HCT116 (cell line): ENCODE data around the gene PDE7B. TPM values are rescaled to one million over a fixed set of nuclear protein-coding genes. Genes with fewer than 3 reads are reported as not detected.

Experiments used
- ATAC-seq: fragments of 200-7000 bp; cut with Tn5 transposase; 2 replicates; pipeline ENCODE4 v1.9.1; 2020; ENCODE audit warnings: mild to moderate bottlenecking, moderate library complexity
- BruUV-seq: library from RNA; stranded (reverse); fragments of 400-500 nt; replicated peaks from 2 replicates; lab custom pipeline; 2021; lab: Mats Ljungman, UMichigan
- CTCF ChIA-PET: fragments of 300-600 bp; sonication (Branson Sonifier 250); formaldehyde crosslinking; loops from one replicate; lab custom pipeline; 2021; ENCODE audit warnings: antibody characterized with exemption; lab: Charles Lee
- POLR2A ChIA-PET: fragments of 300-600, 350-600 bp; sonication (Branson Sonifier 250); formaldehyde crosslinking; loops from one replicate; lab custom pipeline; 2021; ENCODE audit warnings: antibody characterized with exemption; lab: Charles Lee
- RAD21 ChIA-PET, 2 experiments: fragments of 300-600 bp; sonication (Branson Sonifier 250); formaldehyde crosslinking; loops; one replicate each; lab custom pipeline; 2023; ENCODE audit warnings: low total read pairs in 2 of 2; ENCODE audit not compliant: uncharacterized antibody in 2 of 2, unreplicated experiment in 2 of 2, low non-redundant PET in 1 of 2; lab: Charles Lee
- DNase-seq: peaks from one replicate; pipeline ENCODE4 v3.0.0-alpha.2; 2010; ENCODE audit warnings: low read depth, low spot score
- H2AFZ ChIP-seq: fragments of 200-600 bp; shearing (Covaris generic), sonication (generic); 2 replicates; pipeline ENCODE4 v1.6.1; 2017; ENCODE audit warnings: low read depth, mixed run types, mixed read lengths, antibody characterized with exemption, low read length; ENCODE audit not compliant: poor library complexity, severe bottlenecking
- H3K27ac ChIP-seq: 2 replicates; pipeline ENCODE4 v1.5.1; 2012; ENCODE audit warnings: low read depth, low read length
- H3K27me3 ChIP-seq: fragments of 200-600 bp; sonication (generic); 2 replicates; pipeline ENCODE4 v1.6.1; 2016; ENCODE audit warnings: mixed run types, low read length, mixed read lengths; ENCODE audit not compliant: insufficient read depth
- H3K36me3 ChIP-seq, 2 experiments: fragments of 200-500 bp in 1 of 2; fragments of 200-600 bp in 1 of 2; sonication (Bioruptor generic) in 1 of 2; sonication (generic) in 1 of 2; 2 replicates each; pipeline versions ENCODE4 v1.5.1 to v1.6.1; 2014 to 2016; ENCODE audit warnings: low read length in 2 of 2, inconsistent platforms in 1 of 2, mixed read lengths in 1 of 2, mixed run types in 1 of 2; ENCODE audit not compliant: insufficient read depth in 2 of 2, control insufficient read depth in 1 of 2
- H3K4me1 ChIP-seq, 2 experiments: fragments of 200-600 bp in 1 of 2; sonication (generic) in 1 of 2; 2 replicates each; pipeline versions ENCODE4 v1.5.1 to v1.6.1; 2012 to 2017; ENCODE audit warnings: low read length in 2 of 2, inconsistent platforms in 1 of 2, mild to moderate bottlenecking in 1 of 2, mixed read lengths in 1 of 2, mixed run types in 1 of 2, moderate library complexity in 1 of 2; ENCODE audit not compliant: insufficient read depth in 2 of 2, control insufficient read depth in 1 of 2
- H3K4me2 ChIP-seq: fragments of 200-600 bp; sonication (generic); 2 replicates; pipeline ENCODE4 v1.6.1; 2017; ENCODE audit warnings: mixed run types, low read length, mixed read lengths
- H3K4me3 ChIP-seq, 2 experiments: fragments of 200-600 bp in 1 of 2; sonication (generic) in 1 of 2; replicated peaks in 1 of 2; 2 replicates each; pipeline ENCODE4 v1.5.1; 2011 to 2016; ENCODE audit warnings: low read length in 2 of 2, control low read depth in 1 of 2, low read depth in 1 of 2, mild to moderate bottlenecking in 1 of 2, mixed read lengths in 1 of 2, mixed run types in 1 of 2
- H3K79me2 ChIP-seq: fragments of 200-600 bp; sonication (generic); 2 replicates; pipeline ENCODE4 v1.6.1; 2017; ENCODE audit warnings: mild to moderate bottlenecking, mixed run types, low read length, moderate library complexity, mixed read lengths; ENCODE audit not compliant: insufficient read depth
- H3K9ac ChIP-seq: fragments of 200-600 bp; sonication (generic); 2 replicates; pipeline ENCODE4 v1.6.1; 2016; ENCODE audit warnings: low read length, mixed read lengths
- H3K9me2 ChIP-seq: fragments of 200-600 bp; sonication (generic), shearing (Covaris generic); 2 replicates; pipeline ENCODE4 v1.6.1; 2017; ENCODE audit warnings: mixed run types, mild to moderate bottlenecking, moderate library complexity; ENCODE audit not compliant: insufficient read depth
- H3K9me3 ChIP-seq, 2 experiments: fragments of 200-500 bp in 1 of 2; fragments of 200-600 bp in 1 of 2; sonication (Bioruptor generic) in 1 of 2; sonication (generic) in 1 of 2; 2 replicates each; pipeline ENCODE4 v1.6.1; 2014 to 2017; ENCODE audit warnings: low read length in 2 of 2, mixed read lengths in 2 of 2, inconsistent platforms in 1 of 2, low read depth in 1 of 2, mild to moderate bottlenecking in 1 of 2, mixed run types in 1 of 2, moderate library complexity in 1 of 2; ENCODE audit not compliant: control insufficient read depth in 1 of 2, insufficient read depth in 1 of 2
- H4K20me1 ChIP-seq: fragments of 200-600 bp; sonication (generic), shearing (Covaris generic); 2 replicates; pipeline ENCODE4 v1.6.1; 2017; ENCODE audit warnings: mixed run types, mild to moderate bottlenecking, moderate library complexity; ENCODE audit not compliant: insufficient read depth
- EGR1 ChIP-seq: IDR thresholded peaks from 2 replicates; pipeline ENCODE4 v1.6.1; 2012; ENCODE audit warnings: low read depth
- RAD21 ChIP-seq: IDR thresholded peaks from 2 replicates; pipeline ENCODE4 v1.6.1; 2012; ENCODE audit warnings: low read depth, mild to moderate bottlenecking
- ZFX ChIP-seq: fragments of 450-650 bp; IDR thresholded peaks from 2 replicates; pipeline ENCODE4 v1.6.1; 2017
- intact Hi-C: fragments of 100-400 bp; cut with micrococcal nuclease; formaldehyde crosslinking; loops from 2 replicates; pipeline ENCODE4 v1.10.0; 2022
- total RNA-seq: library from RNA; stranded (reverse); gene quantifications from one replicate; pipeline ENCODE4 v1.2.1, GENCODE V29; 2021; ENCODE audit not compliant: unreplicated experiment
- TF ChIP-seq, protein P1 (sequence below), 3 experiments: fragments of 200-600 bp in 1 of 3; sonication (generic) in 1 of 3; IDR thresholded peaks in 2 of 3; conservative IDR thresholded peaks in 1 of 3; 2 replicates each; pipeline ENCODE4 v1.5.1; 2012 to 2017; ENCODE audit warnings: low read depth in 2 of 3, low read length in 2 of 3, antibody characterized with exemption in 1 of 3, borderline replicate concordance in 1 of 3, control low read depth in 1 of 3, mild to moderate bottlenecking in 1 of 3, mixed read lengths in 1 of 3, mixed run types in 1 of 3, moderate library complexity in 1 of 3; ENCODE audit not compliant: insufficient read depth in 1 of 3
- TF ChIP-seq, protein P2 (sequence below): IDR thresholded peaks from 2 replicates; pipeline ENCODE4 v1.6.1; 2012; ENCODE audit warnings: low read depth
- TF ChIP-seq, protein P3 (sequence below): IDR thresholded peaks from 2 replicates; pipeline ENCODE4 v1.6.1; 2011; ENCODE audit warnings: mild to moderate bottlenecking, low read length, moderate library complexity; ENCODE audit not compliant: insufficient replicate concordance; ENCODE audit errors: extremely low read depth

The PDE7B gene
- total RNA-seq, 1 experiment from 2014 or later, result 0.61 TPM

DNA sequence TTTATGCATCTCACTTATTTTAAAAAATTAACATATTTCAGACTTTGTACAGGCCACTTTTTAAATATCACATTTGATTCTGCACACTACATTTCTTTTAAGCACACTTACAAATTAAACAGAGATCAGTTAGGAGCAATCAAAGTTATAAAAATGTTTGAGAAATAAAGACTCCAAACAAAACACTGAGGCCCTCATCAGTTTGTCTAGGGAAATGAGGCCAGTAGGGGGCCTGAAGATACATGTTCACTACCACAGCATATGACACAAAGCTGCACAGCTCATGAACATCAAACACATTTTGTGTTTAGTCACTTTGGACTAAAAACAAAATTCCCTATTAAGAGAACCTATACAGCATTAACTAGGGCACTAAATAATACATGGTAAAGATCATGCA lies 180.5 kb downstream of the PDE7B start:
- CTCF ChIA-PET, result interaction anchor here (0.5 to 2.1 kb wide), 7 partner anchors 10 to 496 kb away, joined by 3 to 8 read pairs (median 3); no protein-coding TSS in a partner anchor
- TF ChIP-seq, protein P1, sequence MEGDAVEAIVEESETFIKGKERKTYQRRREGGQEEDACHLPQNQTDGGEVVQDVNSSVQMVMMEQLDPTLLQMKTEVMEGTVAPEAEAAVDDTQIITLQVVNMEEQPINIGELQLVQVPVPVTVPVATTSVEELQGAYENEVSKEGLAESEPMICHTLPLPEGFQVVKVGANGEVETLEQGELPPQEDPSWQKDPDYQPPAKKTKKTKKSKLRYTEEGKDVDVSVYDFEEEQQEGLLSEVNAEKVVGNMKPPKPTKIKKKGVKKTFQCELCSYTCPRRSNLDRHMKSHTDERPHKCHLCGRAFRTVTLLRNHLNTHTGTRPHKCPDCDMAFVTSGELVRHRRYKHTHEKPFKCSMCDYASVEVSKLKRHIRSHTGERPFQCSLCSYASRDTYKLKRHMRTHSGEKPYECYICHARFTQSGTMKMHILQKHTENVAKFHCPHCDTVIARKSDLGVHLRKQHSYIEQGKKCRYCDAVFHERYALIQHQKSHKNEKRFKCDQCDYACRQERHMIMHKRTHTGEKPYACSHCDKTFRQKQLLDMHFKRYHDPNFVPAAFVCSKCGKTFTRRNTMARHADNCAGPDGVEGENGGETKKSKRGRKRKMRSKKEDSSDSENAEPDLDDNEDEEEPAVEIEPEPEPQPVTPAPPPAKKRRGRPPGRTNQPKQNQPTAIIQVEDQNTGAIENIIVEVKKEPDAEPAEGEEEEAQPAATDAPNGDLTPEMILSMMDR (IDR thresholded peaks at IDR 0.05 in 2 of 3, conservative IDR thresholded peaks at IDR 0.05 in 1 of 3; ENCODE audit: borderline replicate concordance in 1 of 3, insufficient read depth in 1 of 3, low read depth in 2 of 3, low read length in 2 of 3), result peak; percentile 27 to 64 (median 60); a peak in 5 of 6 replicates
- TF ChIP-seq, protein P2, sequence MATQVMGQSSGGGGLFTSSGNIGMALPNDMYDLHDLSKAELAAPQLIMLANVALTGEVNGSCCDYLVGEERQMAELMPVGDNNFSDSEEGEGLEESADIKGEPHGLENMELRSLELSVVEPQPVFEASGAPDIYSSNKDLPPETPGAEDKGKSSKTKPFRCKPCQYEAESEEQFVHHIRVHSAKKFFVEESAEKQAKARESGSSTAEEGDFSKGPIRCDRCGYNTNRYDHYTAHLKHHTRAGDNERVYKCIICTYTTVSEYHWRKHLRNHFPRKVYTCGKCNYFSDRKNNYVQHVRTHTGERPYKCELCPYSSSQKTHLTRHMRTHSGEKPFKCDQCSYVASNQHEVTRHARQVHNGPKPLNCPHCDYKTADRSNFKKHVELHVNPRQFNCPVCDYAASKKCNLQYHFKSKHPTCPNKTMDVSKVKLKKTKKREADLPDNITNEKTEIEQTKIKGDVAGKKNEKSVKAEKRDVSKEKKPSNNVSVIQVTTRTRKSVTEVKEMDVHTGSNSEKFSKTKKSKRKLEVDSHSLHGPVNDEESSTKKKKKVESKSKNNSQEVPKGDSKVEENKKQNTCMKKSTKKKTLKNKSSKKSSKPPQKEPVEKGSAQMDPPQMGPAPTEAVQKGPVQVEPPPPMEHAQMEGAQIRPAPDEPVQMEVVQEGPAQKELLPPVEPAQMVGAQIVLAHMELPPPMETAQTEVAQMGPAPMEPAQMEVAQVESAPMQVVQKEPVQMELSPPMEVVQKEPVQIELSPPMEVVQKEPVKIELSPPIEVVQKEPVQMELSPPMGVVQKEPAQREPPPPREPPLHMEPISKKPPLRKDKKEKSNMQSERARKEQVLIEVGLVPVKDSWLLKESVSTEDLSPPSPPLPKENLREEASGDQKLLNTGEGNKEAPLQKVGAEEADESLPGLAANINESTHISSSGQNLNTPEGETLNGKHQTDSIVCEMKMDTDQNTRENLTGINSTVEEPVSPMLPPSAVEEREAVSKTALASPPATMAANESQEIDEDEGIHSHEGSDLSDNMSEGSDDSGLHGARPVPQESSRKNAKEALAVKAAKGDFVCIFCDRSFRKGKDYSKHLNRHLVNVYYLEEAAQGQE, result no peak
- TF ChIP-seq RAD21 (peak; percentile 45), ZFX (no peak), EGR1 (no peak)
- TF ChIP-seq, protein P3, sequence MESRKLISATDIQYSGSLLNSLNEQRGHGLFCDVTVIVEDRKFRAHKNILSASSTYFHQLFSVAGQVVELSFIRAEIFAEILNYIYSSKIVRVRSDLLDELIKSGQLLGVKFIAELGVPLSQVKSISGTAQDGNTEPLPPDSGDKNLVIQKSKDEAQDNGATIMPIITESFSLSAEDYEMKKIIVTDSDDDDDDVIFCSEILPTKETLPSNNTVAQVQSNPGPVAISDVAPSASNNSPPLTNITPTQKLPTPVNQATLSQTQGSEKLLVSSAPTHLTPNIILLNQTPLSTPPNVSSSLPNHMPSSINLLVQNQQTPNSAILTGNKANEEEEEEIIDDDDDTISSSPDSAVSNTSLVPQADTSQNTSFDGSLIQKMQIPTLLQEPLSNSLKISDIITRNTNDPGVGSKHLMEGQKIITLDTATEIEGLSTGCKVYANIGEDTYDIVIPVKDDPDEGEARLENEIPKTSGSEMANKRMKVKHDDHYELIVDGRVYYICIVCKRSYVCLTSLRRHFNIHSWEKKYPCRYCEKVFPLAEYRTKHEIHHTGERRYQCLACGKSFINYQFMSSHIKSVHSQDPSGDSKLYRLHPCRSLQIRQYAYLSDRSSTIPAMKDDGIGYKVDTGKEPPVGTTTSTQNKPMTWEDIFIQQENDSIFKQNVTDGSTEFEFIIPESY, result no peak
- Histone ChIP-seq H3K36me3 (no peaks in the 10 kb centered on the region), H3K79me2 (no peaks in the 10 kb centered on the region), H4K20me1 (no peaks in the 10 kb centered on the region), H2AFZ (no peak overlapping the region), H3K27ac (no peak overlapping the region), H3K27me3 (no peaks in the 10 kb centered on the region), H3K9me3 (no peaks in the 10 kb centered on the region), H3K4me1 (no peaks in the 10 kb centered on the region), H3K9ac (no peak overlapping the region), H3K4me2 (no peak overlapping the region), H3K9me2 (no peaks in the 10 kb centered on the region), H3K4me3 (no peak overlapping the region)
- DNase-seq, result peak; percentile 6
- RAD21 ChIA-PET, result no interaction called here
- no TSS peak for BruUV-seq
- POLR2A ChIA-PET, result interaction anchor here (0.6 kb wide), 1 partner anchor 11 kb away, joined by 3 read pairs; no protein-coding TSS in a partner anchor
- intact Hi-C loops, result loop anchor here (1.0 kb wide), 1 partner anchor 194 kb away; no protein-coding TSS in a partner anchor
- peak; percentile 83 for ATAC-seq
